ENCODE data around the gene CCDC6.
"Not testable (repeated sequence)": the region's sequence is repeated elsewhere in the genome, so short reads cannot be mapped to it uniquely, and the experiment has no call there.

Gene CCDC6

GRCh38 chr10:59906417-59907202 is at the start of gene CCDC6:
Gene CCDC6, minus strand, starts transcription at chr10:59906556. Its CDS starts 132 bp downstream, at chr10:59906424.
- DNase-seq, result peak; percentile 84

DNA sequence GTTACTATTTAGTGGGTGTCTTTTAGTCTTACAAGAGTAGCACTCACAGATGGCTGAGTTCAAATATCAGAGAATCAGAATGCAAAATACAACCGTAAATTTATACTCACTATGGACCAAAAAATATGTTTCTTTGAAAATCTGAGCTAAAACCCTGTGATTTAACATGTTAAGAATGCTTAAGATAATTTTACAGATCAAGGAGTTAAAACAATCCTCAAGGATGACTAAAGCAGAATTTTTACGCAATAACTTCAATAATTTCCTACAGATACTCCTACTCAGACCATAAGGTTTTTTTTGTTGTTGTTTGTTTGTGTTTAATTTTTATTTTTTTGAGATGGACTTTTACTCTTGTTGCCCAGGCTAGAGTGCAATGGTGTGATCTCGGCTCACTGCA is 47.9 kb upstream of the CCDC6 start:
- no peak for DNase-seq

DNA sequence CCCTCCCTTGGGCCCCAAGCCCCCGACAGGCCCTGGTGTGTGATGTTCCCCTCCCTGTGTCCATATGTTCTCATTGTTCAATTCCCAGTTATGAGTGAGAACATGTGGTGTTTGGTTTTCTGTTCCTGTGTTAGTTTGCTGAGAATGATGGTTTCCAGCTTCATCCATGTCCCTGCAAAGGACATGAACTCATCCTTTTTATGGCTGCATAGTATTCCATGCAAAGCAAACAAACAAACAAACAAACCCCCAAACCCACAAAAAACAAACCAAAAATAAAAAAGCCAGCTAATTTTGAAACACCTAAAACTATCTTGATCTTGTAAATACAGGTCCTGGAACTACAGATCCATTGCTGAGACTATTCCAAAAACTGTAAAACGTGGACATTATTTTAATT is 47.4 kb upstream of the CCDC6 start:
- DNase-seq, result not testable (repeated sequence)

- DNase-seq, result no peak
These were observed 43.7 kb upstream of the CCDC6 start for GRCh38 chr10:59950105-59950504.

GRCh38 chr10:59949608-59950007 is 43.3 kb upstream of the CCDC6 start:
- no peak for DNase-seq

- no peak for DNase-seq
These were observed 39.6 kb upstream of the CCDC6 start for GRCh38 chr10:59945991-59946390.

- DNase-seq, result no peak
These were observed 39.2 kb upstream of the CCDC6 start for GRCh38 chr10:59945590-59945989.

DNA sequence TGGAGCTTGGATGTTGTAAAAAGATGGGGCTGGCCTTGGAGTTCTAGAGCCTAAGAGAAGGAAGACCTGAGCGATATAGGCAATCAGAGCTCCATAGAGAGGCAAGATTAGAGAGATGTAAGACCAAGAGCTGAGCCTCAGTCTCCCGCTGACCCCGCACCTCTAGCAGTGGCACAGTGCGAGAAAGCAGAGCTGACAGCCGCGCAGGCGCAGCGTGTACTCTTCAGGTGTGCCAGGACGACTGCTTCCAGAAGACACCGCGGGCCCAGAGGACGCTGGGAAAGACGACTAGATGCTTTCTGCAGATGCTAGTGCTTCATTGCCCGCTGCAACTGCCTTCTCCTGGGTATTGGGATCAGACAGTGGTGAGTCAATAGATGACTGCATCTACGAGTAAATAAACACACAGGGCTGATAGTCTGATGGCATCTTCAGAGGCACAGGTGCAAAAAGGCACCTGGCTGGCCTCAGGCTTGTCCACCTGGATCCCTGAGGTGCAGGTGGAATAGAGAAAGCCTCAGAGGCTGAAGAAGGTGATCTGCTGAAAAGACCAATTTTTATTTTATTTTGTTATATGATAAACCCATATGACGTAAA is 38.1 kb upstream of the CCDC6 start:
- no peak for DNase-seq

DNA sequence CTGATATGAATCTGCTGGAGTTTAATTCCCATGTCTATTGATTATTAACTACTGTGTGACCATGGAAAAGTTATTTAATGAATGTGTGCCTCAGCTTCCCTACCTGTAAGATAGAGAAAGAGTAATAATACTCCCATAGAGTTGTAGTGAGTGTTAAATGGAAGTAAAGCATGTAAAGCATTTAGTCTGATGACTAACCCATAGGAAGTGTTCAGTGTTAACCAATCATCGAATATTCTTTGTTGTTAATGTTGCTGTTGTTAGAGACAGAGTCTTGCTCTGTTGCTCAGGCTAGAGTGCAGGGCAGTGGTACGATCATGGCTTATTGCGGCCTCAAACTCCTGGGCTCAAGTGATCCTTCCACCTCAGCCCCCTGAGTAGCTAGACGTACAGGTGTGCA is 36.2 kb upstream of the CCDC6 start:
- no peak for DNase-seq

DNA sequence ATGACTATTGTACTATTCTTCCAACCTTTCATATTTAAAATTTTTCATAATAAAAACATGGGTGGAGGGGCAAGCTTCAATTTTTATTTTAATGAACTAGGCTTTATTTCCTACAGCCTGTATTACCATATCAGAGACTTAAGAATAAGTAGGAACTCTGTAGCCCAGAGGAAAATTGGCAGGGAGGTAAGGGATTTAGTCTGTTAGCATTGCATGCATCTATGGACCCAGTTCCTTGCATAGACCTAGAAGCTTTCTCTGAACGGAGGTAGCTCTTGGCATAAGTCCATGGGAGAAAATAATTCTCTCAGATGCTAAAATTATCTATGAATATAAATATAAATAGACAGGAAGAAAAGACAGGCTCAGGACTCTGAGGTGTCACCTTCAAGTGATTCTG is 31.4 kb upstream of the CCDC6 start:
- no peak for DNase-seq

GRCh38 chr10:59934701-59935100 is 28.3 kb upstream of the CCDC6 start:
- DNase-seq, result no peak

GRCh38 chr10:59930788-59931521 is 24.6 kb upstream of the CCDC6 start:
- DNase-seq, result not testable (repeated sequence)

- no peak for DNase-seq
These were observed 19.7 kb upstream of the CCDC6 start for GRCh38 chr10:59926086-59926485.

GRCh38 chr10:59922907-59923306 is 16.6 kb upstream of the CCDC6 start:
- DNase-seq, result no peak

- DNase-seq, result no peak
These were observed 11.6 kb upstream of the CCDC6 start for GRCh38 chr10:59917922-59918321.

DNA sequence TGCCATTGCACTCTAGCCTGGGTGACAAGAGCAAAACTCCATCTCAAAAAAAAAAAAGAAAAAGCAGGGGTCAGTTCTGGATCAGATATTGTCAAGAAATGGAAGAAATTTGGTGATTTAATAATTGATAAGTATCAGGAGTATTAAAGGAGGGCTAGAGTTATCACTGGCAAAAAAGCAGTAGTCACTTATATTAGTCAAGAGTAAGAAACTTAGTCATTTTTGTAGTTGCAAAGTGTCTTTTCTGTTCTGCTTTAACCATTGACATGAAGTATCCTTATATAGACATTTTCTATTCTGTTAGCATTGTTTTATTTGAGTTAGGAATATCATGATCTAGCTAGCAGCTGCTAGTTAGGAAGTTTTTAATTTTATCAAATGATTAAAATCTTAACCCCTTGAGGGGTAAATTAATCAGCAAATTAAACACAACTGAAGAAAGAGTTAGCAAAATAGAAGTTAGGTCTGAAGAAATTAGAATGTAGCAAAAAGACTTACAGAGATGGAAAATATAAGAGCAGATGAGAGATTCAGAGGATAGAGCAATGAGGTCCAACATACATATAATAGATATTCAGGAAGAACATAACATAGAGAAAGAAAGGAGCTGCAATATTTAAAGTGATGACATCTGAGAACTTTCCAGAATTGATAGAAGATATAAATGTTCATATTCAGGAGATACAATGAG is 7.3 kb upstream of the CCDC6 start:
- no peak for DNase-seq

- no peak for DNase-seq
These were observed 4.5 kb upstream of the CCDC6 start for GRCh38 chr10:59910867-59911266.

GRCh38 chr10:59909815-59910214 is 3.5 kb upstream of the CCDC6 start:
- no peak for DNase-seq

GRCh38 chr10:59908808-59909143 is 2.4 kb upstream of the CCDC6 start:
- no peak for DNase-seq

DNA sequence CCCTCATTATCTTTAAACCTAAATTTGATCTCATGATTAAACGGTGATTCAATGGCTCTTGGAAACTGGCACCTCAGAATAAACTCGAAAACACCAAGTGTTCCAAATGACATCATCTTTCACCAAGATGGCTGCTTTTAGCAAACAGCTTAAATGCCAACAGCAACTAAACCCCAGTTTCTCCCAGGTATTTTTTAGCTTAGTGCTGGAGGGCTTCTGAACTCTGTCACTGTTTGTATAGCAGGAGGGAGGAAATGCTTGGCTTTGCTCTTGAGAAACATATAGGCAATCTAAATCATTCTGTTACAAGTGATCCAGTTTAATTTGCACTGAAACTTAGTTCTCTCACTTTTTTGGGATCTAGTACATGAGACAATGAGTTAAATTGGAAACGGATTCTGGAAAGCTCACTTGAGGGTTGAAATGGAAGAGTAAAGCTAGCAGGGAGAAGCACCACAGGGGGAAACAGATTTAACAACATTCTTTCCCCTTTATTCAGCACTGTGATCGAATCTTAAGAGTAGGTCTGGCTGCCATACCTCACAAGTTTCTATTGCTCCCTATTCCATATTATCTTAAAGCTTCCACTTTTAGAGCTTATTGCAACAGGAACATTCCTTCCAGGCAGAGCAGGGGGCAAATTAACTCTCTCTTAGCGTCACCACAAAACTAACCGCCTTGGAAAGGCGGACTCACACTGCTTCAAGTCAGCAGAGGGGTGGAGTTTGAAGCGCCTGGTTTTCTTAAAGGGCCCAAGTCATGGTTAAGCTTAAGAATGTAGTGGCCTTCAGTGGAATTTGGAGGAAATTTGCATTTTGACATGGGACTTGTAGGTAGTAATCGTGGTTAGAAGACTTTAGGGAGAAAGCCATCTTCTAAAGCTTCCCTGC is 1.8 kb upstream of the CCDC6 start:
- DNase-seq, result no peak

DNA sequence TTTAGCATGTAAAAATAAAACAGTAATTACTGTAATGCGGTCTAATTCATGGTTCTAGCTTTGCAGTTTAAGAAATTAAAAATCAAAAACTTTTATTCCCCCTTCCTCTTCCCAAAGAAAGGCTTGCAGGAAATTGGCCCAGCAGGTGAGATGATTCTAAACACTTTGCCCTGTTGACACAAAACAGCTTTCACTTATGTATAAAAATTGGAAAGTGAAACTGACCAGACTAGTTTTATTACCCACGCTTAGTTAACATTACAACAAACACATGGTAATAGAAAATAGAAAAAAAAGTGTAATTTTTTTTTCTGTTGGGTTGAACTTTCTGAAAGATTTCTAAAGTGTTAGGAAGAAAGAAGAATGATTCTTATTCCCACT is 1.2 kb upstream of the CCDC6 start:
- no peak for DNase-seq

- no peak for DNase-seq
These were observed 482 bp downstream of the CCDC6 start for GRCh38 chr10:59905731-59906416.
